PFSK-1 (cell line): ENCODE measurements around the gene PLSCR1.

Experiments
- FOXP2 ChIP-seq: optimal IDR thresholded peaks from 2 replicates; pipeline ENCODE3; 2011; ENCODE audit warnings: borderline replicate concordance, control low read depth, inconsistent platforms; ENCODE audit not compliant: insufficient read depth; ENCODE audit errors: extremely low read length, extremely low read depth
- POLR2AphosphoS5 ChIP-seq: IDR thresholded peaks from 2 replicates; pipeline ENCODE4 v1.6.1; 2012; ENCODE audit warnings: low read depth, mild to moderate bottlenecking, control low read depth, low read length, moderate library complexity
- SIN3A ChIP-seq: IDR thresholded peaks from 2 replicates; pipeline ENCODE4 v1.6.1; 2012; ENCODE audit warnings: mild to moderate bottlenecking, low read length, moderate library complexity, borderline replicate concordance; ENCODE audit not compliant: insufficient read depth
- TAF1 ChIP-seq: IDR thresholded peaks from 2 replicates; pipeline ENCODE4 v1.6.1; 2012; ENCODE audit warnings: low read length, control low read depth, borderline replicate concordance; ENCODE audit not compliant: insufficient read depth
- TF ChIP-seq, protein P1 (sequence below), 2 experiments: IDR thresholded peaks; 2 replicates each; pipeline versions ENCODE4 v1.6.1 to v1.8.0; 2011 to 2012; ENCODE audit warnings: low read depth in 2 of 2, low read length in 2 of 2, control low read depth in 1 of 2, inconsistent platforms in 1 of 2, mild to moderate bottlenecking in 1 of 2, moderate library complexity in 1 of 2; ENCODE audit not compliant: insufficient read depth in 1 of 2

Gene PLSCR1

DNA sequence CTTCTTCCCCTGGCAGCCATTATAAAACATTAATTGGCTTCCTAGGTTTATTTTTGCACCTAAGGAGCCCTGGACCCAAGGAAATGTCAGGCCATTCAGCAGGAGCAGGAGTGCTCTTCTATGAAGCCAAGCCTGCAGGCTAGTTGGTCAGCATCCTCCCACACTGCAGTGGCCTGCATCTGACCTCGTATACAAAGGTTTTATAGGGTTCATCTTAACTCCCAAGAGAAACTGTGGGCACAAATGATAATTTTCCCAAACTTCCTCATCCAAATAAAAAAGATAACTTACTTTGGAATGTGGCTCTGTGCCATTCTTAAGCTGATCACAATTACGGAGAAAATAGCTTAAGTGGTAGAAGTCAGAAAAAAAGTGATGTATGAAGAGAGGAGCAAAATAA, 19.4 kb downstream of the PLSCR1 start:
- TF ChIP-seq, protein P1, sequence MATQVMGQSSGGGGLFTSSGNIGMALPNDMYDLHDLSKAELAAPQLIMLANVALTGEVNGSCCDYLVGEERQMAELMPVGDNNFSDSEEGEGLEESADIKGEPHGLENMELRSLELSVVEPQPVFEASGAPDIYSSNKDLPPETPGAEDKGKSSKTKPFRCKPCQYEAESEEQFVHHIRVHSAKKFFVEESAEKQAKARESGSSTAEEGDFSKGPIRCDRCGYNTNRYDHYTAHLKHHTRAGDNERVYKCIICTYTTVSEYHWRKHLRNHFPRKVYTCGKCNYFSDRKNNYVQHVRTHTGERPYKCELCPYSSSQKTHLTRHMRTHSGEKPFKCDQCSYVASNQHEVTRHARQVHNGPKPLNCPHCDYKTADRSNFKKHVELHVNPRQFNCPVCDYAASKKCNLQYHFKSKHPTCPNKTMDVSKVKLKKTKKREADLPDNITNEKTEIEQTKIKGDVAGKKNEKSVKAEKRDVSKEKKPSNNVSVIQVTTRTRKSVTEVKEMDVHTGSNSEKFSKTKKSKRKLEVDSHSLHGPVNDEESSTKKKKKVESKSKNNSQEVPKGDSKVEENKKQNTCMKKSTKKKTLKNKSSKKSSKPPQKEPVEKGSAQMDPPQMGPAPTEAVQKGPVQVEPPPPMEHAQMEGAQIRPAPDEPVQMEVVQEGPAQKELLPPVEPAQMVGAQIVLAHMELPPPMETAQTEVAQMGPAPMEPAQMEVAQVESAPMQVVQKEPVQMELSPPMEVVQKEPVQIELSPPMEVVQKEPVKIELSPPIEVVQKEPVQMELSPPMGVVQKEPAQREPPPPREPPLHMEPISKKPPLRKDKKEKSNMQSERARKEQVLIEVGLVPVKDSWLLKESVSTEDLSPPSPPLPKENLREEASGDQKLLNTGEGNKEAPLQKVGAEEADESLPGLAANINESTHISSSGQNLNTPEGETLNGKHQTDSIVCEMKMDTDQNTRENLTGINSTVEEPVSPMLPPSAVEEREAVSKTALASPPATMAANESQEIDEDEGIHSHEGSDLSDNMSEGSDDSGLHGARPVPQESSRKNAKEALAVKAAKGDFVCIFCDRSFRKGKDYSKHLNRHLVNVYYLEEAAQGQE (IDR thresholded peaks at IDR 0.05; ENCODE audit: insufficient read depth in 1 of 2, low read depth in 2 of 2, low read length in 2 of 2), result 0 out of 4 replicates have a peak, but pooled peaks of 1 of the 2 experiments have one; percentile 44
- no peak for TF ChIP-seq TAF1

DNA sequence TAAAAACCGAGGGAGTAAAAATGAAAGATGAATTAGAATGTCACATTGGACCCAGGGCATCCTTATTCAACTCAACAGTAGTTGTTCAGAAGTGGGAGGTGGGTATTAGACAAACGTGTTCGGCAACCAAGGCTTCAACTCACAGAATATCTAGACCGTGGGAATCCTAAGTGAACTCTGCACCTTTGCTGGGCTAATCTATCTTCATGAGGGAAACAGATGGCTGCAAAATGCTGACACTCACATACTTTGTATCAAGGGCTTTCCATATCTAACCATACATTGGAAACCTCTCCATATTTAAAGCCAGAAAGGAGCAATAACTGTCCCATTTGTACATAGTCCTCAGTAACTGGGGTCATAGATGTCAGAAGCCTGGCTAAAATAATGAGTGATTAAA, 20.9 kb downstream of the PLSCR1 start:
- TF ChIP-seq, protein P1 (IDR thresholded peaks at IDR 0.05; ENCODE audit: insufficient read depth in 1 of 2, low read depth in 2 of 2, low read length in 2 of 2), result no peak
- TF ChIP-seq SIN3A, result no peak
- TF ChIP-seq TAF1, result no peak
- no peak for TF ChIP-seq FOXP2
- TF ChIP-seq POLR2AphosphoS5, result no peak

- TF ChIP-seq SIN3A, result no peak
- TF ChIP-seq TAF1, result no peak
- TF ChIP-seq, protein P1 (IDR thresholded peaks at IDR 0.05; ENCODE audit: insufficient read depth in 1 of 2, low read depth in 2 of 2, low read length in 2 of 2), result no peak
- TF ChIP-seq POLR2AphosphoS5, result no peak
Observed at GRCh38 chr3:146521394-146521793, 23.0 kb downstream of the PLSCR1 start.

GRCh38 chr3:146519810-146520209, 24.6 kb downstream of the PLSCR1 start:
- TF ChIP-seq, protein P1 (IDR thresholded peaks at IDR 0.05; ENCODE audit: insufficient read depth in 1 of 2, low read depth in 2 of 2, low read length in 2 of 2), result no peak
- TF ChIP-seq POLR2AphosphoS5, result no peak
- no peak for TF ChIP-seq FOXP2
- no peak for TF ChIP-seq SIN3A
- no peak for TF ChIP-seq TAF1

DNA sequence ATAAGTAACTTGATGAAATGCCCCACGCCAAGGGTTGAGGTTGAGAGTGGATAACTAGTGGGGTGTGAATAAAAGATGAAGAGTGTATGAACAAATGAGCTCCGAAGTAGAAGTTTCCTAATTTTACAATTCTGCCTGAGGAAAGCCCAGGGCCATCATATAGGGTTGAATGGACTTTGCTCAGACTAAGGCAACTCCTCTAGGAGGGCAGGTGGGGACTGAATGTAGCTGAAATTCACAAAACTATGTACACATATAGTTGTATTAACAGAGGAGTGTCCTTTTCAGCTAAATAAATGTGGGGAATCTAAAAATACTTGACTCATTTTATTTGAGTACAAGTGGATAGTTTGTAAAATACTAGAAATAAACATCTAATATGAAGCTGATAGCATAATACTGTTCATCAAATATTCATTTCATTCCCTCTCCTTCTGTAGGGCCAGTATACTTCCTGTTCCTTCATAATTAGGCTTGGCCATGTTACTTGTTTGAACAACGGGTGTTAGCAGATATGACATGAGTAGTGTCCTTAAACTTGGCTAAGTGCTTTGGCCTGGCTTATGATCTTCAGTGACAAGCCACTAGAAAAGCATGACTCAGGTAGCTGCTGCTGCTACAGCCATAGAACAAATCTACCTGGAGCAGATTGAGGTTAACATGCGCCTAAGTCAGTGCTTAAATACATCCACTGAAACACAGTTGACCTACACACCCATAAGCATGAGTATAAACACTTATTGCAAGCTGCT, 26.5 kb downstream of the PLSCR1 start:
- TF ChIP-seq, protein P1 (IDR thresholded peaks at IDR 0.05; ENCODE audit: insufficient read depth in 1 of 2, low read depth in 2 of 2, low read length in 2 of 2), result no peak
